HG02884 (cell line): ENCODE results near the gene DUSP6.

Experiments
- ATAC-seq: cut with Tn5 transposase; IDR thresholded peaks from one replicate; pipeline ENCODE4 v1.9.1; 2021; ENCODE audit warnings: mild to moderate bottlenecking, moderate library complexity; ENCODE audit not compliant: unreplicated experiment

DUSP6 gene

DNA sequence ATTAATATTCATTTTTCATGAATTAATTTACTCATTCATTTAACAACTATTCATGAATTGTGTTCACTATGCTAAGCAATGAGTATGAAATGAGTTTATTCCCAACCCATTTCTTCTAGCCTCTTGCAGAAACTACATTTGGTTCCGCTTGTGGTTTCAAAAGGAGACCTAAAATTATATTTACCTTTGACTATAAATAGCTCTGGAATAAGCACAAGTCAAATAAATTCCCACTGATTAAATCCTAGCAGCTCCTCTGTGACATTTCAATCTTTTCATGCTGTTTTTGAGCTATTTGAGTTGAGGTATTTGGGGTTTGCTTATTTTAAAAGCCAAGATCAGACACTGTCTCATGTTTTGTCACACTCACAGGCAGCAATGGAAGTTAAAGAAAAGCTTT, 46.9 kb downstream of the DUSP6 start:
- ATAC-seq: no peak

DNA sequence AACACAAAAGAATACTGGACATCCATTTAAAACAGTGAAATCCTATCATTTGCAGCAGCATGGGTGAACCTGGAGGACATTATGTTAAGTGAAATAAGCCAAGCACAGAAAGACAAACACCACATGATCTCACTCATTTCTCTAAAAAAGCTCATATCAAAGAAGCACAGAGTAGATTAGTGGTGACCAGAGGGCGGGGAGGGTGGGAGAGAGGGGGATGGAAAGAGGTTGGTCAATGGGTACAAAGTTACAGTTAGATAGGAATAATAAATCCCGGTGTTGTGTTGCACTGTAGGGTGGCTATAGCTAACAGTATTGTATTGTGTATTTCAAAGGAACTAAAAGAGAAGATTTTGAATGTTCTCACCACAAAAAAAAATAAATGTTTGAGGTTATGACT, 52.4 kb downstream of the DUSP6 start:
- no peak for ATAC-seq

DNA sequence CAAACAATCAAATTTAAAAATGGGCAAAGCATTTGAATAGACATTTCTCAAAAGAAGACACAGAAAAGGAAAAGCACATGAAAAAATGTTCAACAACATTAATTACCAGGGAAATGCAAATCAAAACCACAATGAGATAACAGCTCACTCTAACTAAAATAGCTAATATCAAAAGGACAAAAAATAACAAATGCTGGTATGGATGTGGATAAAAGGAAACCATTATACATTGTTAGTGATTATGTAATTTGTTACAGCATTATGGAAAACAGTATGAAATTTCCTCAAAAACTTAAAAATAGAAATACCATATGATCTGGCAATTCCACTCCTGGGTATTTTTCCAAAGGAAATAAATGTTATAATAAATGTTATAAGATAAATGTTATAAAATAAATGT, 52.9 kb downstream of the DUSP6 start:
- ATAC-seq: no peak
